GM12872 (cell line): Measurements from ENCODE around the gene ZC3H12C.

Experiments
- TF ChIP-seq, protein P1 (sequence below): IDR thresholded peaks from 3 replicates; pipeline ENCODE4 v1.5.1; 2011; ENCODE audit warnings: low read depth, mild to moderate bottlenecking, low read length, moderate library complexity; ENCODE audit not compliant: insufficient read depth

Gene ZC3H12C

DNA sequence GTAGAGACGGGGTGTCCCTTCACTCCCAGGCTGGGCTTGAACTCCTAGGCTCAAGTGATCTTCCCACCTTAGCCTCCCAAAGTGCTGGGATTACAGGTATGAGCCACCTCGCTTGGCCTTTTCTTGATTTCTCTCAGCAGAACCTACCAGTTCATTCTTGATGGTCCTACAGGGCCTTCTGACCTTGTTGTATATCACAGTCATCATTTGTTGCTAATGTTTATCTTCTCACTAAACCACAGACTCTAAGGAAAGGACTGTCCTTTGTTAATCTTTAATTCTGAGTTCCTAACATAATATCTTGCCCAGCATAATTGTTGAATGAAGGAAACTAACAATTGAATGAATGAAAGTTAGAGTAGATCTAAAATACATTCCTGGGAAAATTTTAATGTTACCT, 22.0 kb upstream of the ZC3H12C start:
- TF ChIP-seq, protein P1, sequence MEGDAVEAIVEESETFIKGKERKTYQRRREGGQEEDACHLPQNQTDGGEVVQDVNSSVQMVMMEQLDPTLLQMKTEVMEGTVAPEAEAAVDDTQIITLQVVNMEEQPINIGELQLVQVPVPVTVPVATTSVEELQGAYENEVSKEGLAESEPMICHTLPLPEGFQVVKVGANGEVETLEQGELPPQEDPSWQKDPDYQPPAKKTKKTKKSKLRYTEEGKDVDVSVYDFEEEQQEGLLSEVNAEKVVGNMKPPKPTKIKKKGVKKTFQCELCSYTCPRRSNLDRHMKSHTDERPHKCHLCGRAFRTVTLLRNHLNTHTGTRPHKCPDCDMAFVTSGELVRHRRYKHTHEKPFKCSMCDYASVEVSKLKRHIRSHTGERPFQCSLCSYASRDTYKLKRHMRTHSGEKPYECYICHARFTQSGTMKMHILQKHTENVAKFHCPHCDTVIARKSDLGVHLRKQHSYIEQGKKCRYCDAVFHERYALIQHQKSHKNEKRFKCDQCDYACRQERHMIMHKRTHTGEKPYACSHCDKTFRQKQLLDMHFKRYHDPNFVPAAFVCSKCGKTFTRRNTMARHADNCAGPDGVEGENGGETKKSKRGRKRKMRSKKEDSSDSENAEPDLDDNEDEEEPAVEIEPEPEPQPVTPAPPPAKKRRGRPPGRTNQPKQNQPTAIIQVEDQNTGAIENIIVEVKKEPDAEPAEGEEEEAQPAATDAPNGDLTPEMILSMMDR = no peak

DNA sequence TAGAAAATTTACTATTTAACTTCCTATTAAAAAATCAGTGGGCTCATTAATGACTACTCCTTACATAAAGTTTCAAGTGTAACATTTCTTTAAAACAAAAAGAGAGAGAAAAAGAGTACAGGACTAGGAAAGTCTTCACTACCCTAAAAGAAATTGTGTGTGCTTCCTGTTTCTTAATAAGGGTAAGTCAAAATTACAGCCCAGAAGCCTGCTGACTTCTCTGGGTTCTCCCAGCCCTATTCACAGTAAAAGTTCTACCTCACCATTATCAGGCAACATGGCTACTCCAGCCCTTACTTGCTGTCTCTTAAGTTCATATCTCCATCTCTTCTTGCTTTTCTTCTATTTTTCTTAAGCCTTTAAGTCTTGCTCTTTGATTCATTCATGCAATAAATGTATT, 20.3 kb upstream of the ZC3H12C start:
- TF ChIP-seq, protein P1 = no peak

DNA sequence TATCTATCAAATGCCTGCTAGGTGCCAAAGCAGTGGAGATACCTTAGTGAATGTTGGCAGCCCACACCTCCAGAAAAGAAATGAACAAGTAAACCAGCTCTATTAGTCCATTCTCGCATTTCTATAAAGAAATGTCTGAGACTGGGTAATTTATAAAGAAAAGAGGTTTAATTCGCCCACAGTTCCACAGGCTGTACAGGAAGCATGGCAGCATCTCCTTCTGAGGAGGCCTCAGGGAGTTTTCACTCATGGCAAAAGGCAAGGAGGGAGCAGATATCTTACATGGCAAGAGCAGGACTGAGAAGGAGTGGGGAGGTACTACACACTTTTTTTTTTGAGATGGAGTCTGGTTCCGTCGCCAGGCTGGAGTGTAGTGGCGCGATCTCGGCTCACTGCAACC, 18.7 kb upstream of the ZC3H12C start:
- TF ChIP-seq, protein P1 = no peak

DNA sequence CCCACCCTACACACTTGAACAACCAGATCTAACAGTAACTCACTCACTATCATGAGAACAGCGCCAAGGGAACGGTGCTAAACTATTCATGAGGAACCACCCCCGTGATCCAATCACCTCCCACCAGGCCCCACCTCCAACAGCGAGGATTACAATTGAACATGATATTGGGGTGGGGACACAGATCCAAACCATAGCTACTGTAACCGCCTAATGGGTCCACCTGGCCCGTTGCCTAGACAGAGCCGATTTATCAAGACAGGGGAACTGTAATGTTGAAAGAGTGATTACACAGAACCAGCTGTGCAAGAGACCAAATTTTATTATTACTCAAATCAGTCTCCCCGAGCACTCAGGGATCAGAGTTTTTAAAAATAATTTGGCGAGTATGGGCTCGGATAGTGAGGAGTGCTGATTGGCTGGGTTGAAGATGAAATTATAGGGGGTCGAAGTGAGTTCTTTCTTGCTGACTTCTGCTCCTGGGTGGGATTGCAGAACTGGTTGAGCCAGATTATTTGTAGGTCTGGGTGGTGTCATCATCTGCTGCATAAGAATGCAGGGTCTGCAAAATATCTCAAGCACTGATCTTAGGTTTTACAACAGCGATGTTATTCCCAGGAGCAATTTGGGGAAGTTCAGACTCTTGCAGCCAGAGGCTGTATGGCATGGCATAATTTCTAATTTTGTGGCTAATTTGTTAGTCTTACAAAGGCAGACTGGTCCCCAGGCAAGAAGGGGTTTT, 17.9 kb upstream of the ZC3H12C start:
- TF ChIP-seq, protein P1 = no peak

DNA sequence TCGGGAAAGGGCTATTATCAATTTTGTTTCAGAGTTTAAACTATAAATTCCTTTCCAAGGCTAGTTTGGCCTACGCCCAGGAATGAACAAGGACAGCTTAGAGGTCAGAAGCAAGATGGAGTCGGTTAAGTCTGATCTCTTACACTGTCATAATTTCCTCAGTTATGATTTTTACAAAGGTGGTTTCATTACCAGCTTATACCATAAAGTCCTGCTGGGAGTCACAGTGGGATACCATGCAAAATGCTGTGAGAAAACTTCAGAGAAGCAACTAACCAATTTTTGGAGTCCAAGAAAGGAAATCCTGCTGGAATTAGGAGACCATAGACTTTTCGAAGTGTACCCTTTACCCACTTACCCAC, 17.4 kb upstream of the ZC3H12C start:
- TF ChIP-seq, protein P1 = no peak

DNA sequence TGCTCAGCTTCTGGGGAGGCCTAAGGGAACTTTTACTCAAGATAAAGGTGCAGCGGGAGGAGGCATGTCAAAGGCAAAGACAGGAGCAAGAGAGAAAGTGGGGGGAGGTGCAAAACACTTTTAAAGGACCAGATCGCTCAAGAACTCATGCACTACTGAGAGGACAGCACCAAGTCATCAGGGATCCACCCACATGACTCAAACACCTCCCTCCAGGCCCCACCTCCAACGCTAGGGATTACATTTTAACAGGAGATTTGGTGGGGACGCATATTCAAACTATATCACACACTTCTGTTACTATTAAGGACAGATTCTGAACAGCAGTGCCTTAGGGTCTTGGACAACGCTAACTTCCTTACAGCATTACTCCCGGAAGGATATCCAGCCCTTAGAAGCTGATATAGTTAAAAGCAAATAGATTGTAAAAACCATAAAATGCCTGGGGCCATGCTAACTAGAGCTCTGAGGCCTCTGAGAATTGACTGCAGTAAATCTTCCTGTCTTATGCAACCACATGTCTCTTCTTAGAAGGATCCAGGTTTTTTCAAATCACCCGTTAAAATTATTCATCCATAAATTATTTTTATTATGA, 16.7 kb upstream of the ZC3H12C start:
- TF ChIP-seq, protein P1 = no peak

DNA sequence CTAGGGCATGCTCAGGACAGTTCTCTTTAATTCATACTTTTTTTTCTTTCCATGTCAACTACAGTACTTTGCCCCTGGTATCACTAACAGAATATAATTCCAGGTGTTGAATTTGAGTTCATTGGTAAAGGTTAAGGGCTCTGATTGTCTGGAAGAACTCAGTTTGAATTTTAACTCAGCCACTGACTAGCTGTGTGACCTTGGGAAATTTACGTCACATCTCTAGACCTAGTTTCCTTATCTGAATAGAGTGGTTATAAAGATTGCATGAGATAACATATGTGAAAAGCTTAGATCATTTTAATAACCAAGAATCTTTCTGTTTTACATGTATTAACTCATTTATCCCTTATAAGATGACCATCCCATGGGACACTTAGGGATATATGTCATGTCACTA, 15.8 kb upstream of the ZC3H12C start:
- TF ChIP-seq, protein P1 = no peak
